ENCODE results near the gene KLK1. TPM values are rescaled to one million over a fixed set of nuclear protein-coding genes. Genes with fewer than 3 reads are reported as not detected.

Gene KLK1
- not detected for total RNA-seq

DNA sequence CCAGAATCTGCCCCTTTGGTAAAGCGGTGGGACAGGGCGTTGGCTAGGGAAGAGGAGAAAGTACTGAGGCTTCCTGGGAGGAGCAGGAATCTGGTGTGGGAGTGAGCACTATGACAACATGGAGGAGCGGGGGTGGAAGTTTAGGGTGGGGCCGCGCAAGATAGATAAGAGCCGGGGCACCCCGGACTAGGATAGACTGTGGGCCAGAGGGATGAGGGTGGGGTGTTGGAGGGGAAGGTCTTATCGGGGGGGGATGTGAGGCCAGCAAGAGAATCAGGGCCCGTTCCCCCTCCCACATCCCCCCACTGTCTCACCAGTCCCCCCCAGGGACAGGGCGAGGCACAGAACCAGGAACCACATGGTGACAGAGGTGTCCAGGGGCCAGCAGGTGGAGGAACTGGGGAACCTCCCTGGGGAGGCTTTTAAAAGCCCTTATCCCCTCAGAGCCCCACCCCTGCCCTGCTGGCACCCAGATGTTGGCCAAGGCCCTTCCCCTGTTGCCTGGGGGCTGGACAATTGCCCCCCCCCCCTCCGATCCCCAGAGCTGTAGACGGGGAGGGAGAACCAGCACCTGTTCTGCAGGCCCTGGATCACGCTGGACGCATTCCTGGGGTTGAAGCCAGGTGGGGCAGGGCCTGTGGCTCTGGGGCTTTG is at the start of gene KLK1:
TSS of gene KLK1 (minus strand) at position 399 of the 654 bp plus-strand sequence. CDS start at position 360, 39 bp downstream.
- DNase-seq (ENCODE audit: low spot score) (no peak), ATAC-seq (no peak)
- peaks cover 43 to 67% of the 10 kb centered on the region in 2 donors for H3K27me3 Mint-ChIP-seq
- H3K4me3 Mint-ChIP-seq, result no peak within 1 kb of the TSS
- H3K4me1 Mint-ChIP-seq (ENCODE audit: low read depth in 2 of 2), result peaks cover 7 to 10% of the 10 kb centered on the region in 2 donors
- no peaks in the 10 kb centered on the region for H3K9me3 Mint-ChIP-seq
- no peak within 1 kb of the TSS for H3K27ac Mint-ChIP-seq
- H3K36me3 Mint-ChIP-seq, result no peaks in the 10 kb centered on the region

DNA sequence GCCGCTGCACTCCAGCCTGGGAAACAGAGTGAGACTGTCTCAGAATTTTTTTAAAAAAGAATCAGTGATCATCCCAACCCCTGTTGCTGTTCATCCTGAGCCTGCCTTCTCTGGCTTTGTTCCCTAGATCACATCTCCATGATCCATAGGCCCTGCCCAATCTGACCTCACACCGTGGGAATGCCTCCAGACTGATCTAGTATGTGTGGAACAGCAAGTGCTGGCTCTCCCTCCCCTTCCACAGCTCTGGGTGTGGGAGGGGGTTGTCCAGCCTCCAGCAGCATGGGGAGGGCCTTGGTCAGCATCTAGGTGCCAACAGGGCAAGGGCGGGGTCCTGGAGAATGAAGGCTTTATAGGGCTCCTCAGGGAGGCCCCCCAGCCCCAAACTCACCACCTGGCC is 49.5 kb upstream of the KLK1 start, which contains the start of gene KLK2:
TSS of gene KLK2 (plus strand) at position 384 of the 400 bp plus-strand sequence. CDS start 35 bp downstream, outside the sequence.
- Mint-ChIP-seq H3K27ac (no peak within 1 kb of the TSS), H3K36me3 (no peaks in the 10 kb centered on the region), H3K9me3 (no peaks in the 10 kb centered on the region)

DNA sequence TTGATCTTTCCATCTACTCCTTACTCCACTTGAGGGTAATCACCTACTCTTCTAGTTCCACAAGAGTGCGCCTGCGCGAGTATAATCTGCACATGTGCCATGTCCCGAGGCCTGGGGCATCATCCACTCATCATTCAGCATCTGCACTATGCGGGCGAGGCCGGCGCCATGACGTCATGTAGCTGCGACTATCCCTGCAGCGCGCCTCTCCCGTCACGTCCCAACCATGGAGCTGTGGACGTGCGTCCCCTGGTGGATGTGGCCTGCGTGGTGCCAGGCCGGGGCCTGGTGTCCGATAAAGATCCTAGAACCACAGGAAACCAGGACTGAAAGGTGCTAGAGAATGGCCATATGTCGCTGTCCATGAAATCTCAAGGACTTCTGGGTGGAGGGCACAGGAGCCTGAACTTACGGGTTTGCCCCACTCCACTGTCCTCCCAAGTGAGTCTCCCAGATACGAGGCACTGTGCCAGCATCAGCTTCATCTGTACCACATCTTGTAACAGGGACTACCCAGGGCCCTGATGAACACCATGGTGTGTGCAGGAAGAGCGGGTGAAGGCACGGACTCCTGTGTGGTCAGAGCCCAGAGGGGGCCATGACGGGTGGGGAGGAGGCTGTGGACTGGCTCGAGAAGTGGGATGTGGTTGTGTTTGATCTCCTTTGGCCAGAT is 47.0 kb upstream of the KLK1 start:
- Mint-ChIP-seq H3K27me3 (peaks cover 20 to 31% of the 10 kb centered on the region in 2 donors), H3K4me3 (no peak overlapping the region), H3K27ac (no peak overlapping the region), H3K4me1 (ENCODE audit: low read depth in 2 of 2) (peaks cover 0 to 6% of the 10 kb centered on the region in 2 donors), H3K9me3 (no peaks in the 10 kb centered on the region), H3K36me3 (no peaks in the 10 kb centered on the region)
- ATAC-seq (peak in 1 of 2 donors; percentile 50), DNase-seq (ENCODE audit: low spot score) (no peak)

More for the DNA sequence above, 49.5 kb upstream of the KLK1 start, which contains the start of gene KLK2:
- DNase-seq (ENCODE audit: low spot score) (no peak), ATAC-seq (no peak)
- Mint-ChIP-seq H3K4me1 (ENCODE audit: low read depth in 2 of 2) (peaks cover 0 to 6% of the 10 kb centered on the region in 2 donors), H3K27me3 (peaks cover 10 to 20% of the 10 kb centered on the region in 2 donors), H3K4me3 (no peak within 1 kb of the TSS)

DNA sequence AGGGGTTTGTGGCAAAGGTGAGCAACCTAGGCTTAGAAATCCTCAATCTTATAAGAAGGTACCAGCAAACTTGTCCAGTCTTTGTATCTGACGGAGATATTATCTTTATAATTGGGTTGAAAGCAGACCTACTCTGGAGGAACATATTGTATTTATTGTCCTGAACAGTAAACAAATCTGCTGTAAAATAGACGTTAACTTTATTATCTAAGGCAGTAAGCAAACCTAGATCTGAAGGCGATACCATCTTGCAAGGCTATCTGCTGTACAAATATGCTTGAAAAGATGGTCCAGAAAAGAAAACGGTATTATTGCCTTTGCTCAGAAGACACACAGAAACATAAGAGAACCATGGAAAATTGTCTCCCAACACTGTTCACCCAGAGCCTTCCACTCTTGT is 45.9 kb upstream of the KLK1 start:
- no peak overlapping the region for H3K27ac Mint-ChIP-seq
- no peak overlapping the region for H3K4me3 Mint-ChIP-seq
- no peaks in the 10 kb centered on the region for H3K9me3 Mint-ChIP-seq
- H3K27me3 Mint-ChIP-seq, result peaks cover 20 to 39% of the 10 kb centered on the region in 2 donors
- ATAC-seq (no peak), DNase-seq (ENCODE audit: low spot score) (no peak)
- H3K36me3 Mint-ChIP-seq, result no peaks in the 10 kb centered on the region
- peaks cover 0 to 6% of the 10 kb centered on the region in 2 donors for H3K4me1 Mint-ChIP-seq (ENCODE audit: low read depth in 2 of 2)

- Mint-ChIP-seq H3K4me1 (ENCODE audit: low read depth in 2 of 2) (no peaks in the 10 kb centered on the region), H3K27me3 (peaks cover 31 to 65% of the 10 kb centered on the region in 2 donors), H3K9me3 (no peaks in the 10 kb centered on the region), H3K36me3 (no peaks in the 10 kb centered on the region), H3K27ac (no peak overlapping the region), H3K4me3 (no peak overlapping the region)
- DNase-seq (ENCODE audit: low spot score), result no peak
- ATAC-seq, result no peak
These were observed 38.1 kb upstream of the KLK1 start for GRCh38 chr19:50861496-50862286.

DNA sequence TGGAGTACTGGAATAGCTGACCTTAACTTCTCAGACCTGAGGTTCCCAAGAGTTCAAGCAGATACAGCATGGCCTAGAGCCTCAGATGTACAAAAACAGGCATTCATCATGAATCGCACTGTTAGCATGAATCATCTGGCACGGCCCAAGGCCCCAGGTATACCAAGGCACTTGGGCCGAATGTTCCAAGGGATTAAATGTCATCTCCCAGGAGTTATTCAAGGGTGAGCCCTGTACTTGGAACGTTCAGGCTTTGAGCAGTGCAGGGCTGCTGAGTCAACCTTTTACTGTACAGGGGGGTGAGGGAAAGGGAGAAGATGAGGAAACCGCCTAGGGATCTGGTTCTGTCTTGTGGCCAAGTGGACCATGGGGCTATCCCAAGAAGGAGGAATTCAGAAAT is 37.4 kb upstream of the KLK1 start:
- Mint-ChIP-seq H3K36me3 (no peaks in the 10 kb centered on the region), H3K9me3 (no peaks in the 10 kb centered on the region), H3K4me3 (no peak overlapping the region), H3K27ac (no peak overlapping the region), H3K27me3 (peaks cover 32 to 65% of the 10 kb centered on the region in 2 donors), H3K4me1 (ENCODE audit: low read depth in 2 of 2) (no peaks in the 10 kb centered on the region)
- DNase-seq (ENCODE audit: low spot score) (no peak), ATAC-seq (no peak)

- no peak for ATAC-seq
- Mint-ChIP-seq H3K9me3 (no peaks in the 10 kb centered on the region), H3K27ac (no peak overlapping the region), H3K4me1 (ENCODE audit: low read depth in 2 of 2) (no peaks in the 10 kb centered on the region), H3K27me3 (peaks cover 42 to 66% of the 10 kb centered on the region in 2 donors), H3K36me3 (no peaks in the 10 kb centered on the region), H3K4me3 (no peak overlapping the region)
- DNase-seq (ENCODE audit: low spot score), result no peak
These were observed 36.3 kb upstream of the KLK1 start for GRCh38 chr19:50859849-50860248.

DNA sequence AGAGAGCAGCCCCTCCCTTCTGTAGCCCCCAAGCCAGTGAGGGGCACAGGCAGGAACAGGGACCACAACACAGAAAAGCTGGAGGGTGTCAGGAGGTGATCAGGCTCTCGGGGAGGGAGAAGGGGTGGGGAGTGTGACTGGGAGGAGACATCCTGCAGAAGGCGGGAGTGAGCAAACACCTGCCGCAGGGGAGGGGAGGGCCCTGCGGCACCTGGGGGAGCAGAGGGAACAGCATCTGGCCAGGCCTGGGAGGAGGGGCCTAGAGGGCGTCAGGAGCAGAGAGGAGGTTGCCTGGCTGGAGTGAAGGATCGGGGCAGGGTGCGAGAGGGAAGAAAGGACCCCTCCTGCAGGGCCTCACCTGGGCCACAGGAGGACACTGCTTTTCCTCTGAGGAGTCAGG is 35.3 kb upstream of the KLK1 start:
- DNase-seq (ENCODE audit: low spot score) (no peak), ATAC-seq (no peak)
- H3K36me3 Mint-ChIP-seq, result no peaks in the 10 kb centered on the region
- no peaks in the 10 kb centered on the region for H3K9me3 Mint-ChIP-seq
- no peak overlapping the region for H3K4me3 Mint-ChIP-seq
- H3K27me3 Mint-ChIP-seq, result peaks cover 47 to 71% of the 10 kb centered on the region in 2 donors
- no peak overlapping the region for H3K27ac Mint-ChIP-seq
- H3K4me1 Mint-ChIP-seq (ENCODE audit: low read depth in 2 of 2), result no peaks in the 10 kb centered on the region

DNA sequence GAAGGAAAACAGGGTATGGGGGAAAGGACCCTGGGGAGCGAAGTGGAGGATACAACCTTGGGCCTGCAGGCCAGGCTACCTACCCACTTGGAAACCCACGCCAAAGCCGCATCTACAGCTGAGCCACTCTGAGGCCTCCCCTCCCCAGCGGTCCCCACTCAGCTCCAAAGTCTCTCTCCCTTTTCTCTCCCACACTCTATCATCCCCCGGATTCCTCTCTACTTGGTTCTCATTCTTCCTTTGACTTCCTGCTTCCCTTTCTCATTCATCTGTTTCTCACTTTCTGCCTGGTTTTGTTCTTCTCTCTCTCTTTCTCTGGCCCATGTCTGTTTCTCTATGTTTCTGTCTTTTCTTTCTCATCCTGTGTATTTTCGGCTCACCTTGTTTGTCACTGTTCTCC is 33.8 kb upstream of the KLK1 start:
- Mint-ChIP-seq H3K4me3 (no peak overlapping the region), H3K4me1 (ENCODE audit: low read depth in 2 of 2) (no peaks in the 10 kb centered on the region), H3K36me3 (no peaks in the 10 kb centered on the region), H3K27ac (no peak overlapping the region), H3K27me3 (peaks cover 48 to 63% of the 10 kb centered on the region in 2 donors), H3K9me3 (no peaks in the 10 kb centered on the region)
- no peak for DNase-seq (ENCODE audit: low spot score)
- no peak for ATAC-seq

DNA sequence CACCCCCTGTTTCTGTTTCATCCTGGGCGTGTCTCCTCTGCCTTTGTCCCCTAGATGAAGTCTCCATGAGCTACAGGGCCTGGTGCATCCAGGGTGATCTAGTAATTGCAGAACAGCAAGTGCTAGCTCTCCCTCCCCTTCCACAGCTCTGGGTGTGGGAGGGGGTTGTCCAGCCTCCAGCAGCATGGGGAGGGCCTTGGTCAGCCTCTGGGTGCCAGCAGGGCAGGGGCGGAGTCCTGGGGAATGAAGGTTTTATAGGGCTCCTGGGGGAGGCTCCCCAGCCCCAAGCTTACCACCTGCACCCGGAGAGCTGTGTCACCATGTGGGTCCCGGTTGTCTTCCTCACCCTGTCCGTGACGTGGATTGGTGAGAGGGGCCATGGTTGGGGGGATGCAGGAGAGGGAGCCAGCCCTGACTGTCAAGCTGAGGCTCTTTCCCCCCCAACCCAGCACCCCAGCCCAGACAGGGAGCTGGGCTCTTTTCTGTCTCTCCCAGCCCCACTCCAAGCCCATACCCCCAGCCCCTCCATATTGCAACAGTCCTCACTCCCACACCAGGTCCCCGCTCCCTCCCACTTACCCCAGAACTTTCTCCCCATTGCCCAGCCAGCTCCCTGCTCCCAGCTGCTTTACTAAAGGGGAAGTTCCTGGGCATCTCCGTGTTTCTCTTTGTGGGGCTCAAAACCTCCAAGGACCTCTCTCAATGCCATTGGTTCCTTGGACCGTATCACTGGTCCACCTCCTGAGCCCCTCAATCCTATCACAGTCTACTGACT is 31.2 kb upstream of the KLK1 start, which contains the start of gene KLK3:
TSS of gene KLK3 (plus strand) at position 280 of the 775 bp plus-strand sequence. CDS start at position 321, 41 bp downstream.
- no peak within 1 kb of the TSS for H3K4me3 Mint-ChIP-seq
- DNase-seq (ENCODE audit: low spot score) (no peak), ATAC-seq (no peak)
- no peaks in the 10 kb centered on the region for H3K36me3 Mint-ChIP-seq
- no peaks in the 10 kb centered on the region for H3K9me3 Mint-ChIP-seq
- H3K4me1 Mint-ChIP-seq (ENCODE audit: low read depth in 2 of 2), result no peaks in the 10 kb centered on the region
- no peak within 1 kb of the TSS for H3K27ac Mint-ChIP-seq
- peaks cover 41 to 55% of the 10 kb centered on the region in 2 donors for H3K27me3 Mint-ChIP-seq

GRCh38 chr19:50851620-50852019 is 28.0 kb upstream of the KLK1 start:
- Mint-ChIP-seq H3K4me3 (no peak overlapping the region), H3K4me1 (ENCODE audit: low read depth in 2 of 2) (no peaks in the 10 kb centered on the region), H3K36me3 (no peaks in the 10 kb centered on the region), H3K9me3 (no peaks in the 10 kb centered on the region), H3K27me3 (peaks cover 31 to 55% of the 10 kb centered on the region in 2 donors), H3K27ac (no peak overlapping the region)
- DNase-seq (ENCODE audit: low spot score), result no peak
- ATAC-seq, result no peak

DNA sequence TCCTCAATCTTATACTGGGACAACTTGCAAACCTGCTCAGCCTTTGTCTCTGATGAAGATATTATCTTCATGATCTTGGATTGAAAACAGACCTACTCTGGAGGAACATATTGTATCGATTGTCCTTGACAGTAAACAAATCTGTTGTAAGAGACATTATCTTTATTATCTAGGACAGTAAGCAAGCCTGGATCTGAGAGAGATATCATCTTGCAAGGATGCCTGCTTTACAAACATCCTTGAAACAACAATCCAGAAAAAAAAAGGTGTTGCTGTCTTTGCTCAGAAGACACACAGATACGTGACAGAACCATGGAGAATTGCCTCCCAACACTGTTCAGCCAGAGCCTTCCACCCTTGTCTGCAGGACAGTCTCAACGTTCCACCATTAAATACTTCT is 27.2 kb upstream of the KLK1 start:
- DNase-seq (ENCODE audit: low spot score) (no peak), ATAC-seq (no peak)
- no peaks in the 10 kb centered on the region for H3K9me3 Mint-ChIP-seq
- H3K27ac Mint-ChIP-seq, result no peak overlapping the region
- no peaks in the 10 kb centered on the region for H3K4me1 Mint-ChIP-seq (ENCODE audit: low read depth in 2 of 2)
- H3K4me3 Mint-ChIP-seq, result no peak overlapping the region
- H3K36me3 Mint-ChIP-seq, result no peaks in the 10 kb centered on the region
- peaks cover 24 to 48% of the 10 kb centered on the region in 2 donors for H3K27me3 Mint-ChIP-seq

DNA sequence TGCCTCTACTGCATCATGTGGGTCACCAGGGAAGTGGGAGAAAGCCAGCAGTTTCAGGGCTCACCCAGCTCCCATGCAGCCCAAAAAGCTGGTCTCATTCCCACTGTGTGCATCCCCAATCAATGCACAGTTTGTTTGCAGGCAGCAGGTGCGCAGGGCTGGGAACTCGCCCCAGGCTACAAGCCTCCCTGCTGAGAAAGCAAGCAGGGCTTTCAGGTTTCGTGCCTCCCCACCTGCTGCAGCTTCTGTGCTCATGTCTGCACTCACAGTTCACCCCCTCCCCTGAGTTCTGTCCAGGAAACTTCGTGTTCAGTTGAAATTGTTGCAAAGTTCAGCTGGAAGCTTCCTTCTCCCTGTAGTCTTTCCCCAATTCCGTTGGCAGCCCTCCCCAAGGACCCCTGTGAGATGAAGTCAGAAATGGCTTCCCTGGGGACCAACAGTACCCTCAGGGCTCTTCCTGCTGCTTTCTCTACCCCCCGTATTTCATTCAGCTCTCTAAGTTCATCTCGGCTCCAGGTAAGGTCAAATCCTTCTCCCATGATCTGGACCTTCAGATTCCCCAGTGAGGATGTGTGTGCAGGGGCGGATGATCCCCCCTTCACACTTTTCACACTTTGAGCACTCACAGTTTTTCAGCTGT is 20.8 kb upstream of the KLK1 start:
- DNase-seq (ENCODE audit: low spot score) (no peak), ATAC-seq (no peak)
- Mint-ChIP-seq H3K4me1 (ENCODE audit: low read depth in 2 of 2) (no peaks in the 10 kb centered on the region), H3K27me3 (peaks cover 22 to 42% of the 10 kb centered on the region in 2 donors), H3K9me3 (peaks cover 6% of the 10 kb centered on the region), H3K4me3 (no peak overlapping the region), H3K27ac (no peak overlapping the region), H3K36me3 (peaks cover 4% of the 10 kb centered on the region)

Data from natural killer cell treated with Interleukin-12 subunit alpha and Interleukin-12 subunit beta and Interleukin-15 and Interleukin-18, amount 100 ng/mL, for 72 hours (primary cell).